ENCODE measurements around the gene ROR1.

- no peak for TF ChIP-seq SMC3 (IDR thresholded peaks at IDR 0.05; ENCODE audit: low read depth, low read length)
- TF ChIP-seq, protein P1, sequence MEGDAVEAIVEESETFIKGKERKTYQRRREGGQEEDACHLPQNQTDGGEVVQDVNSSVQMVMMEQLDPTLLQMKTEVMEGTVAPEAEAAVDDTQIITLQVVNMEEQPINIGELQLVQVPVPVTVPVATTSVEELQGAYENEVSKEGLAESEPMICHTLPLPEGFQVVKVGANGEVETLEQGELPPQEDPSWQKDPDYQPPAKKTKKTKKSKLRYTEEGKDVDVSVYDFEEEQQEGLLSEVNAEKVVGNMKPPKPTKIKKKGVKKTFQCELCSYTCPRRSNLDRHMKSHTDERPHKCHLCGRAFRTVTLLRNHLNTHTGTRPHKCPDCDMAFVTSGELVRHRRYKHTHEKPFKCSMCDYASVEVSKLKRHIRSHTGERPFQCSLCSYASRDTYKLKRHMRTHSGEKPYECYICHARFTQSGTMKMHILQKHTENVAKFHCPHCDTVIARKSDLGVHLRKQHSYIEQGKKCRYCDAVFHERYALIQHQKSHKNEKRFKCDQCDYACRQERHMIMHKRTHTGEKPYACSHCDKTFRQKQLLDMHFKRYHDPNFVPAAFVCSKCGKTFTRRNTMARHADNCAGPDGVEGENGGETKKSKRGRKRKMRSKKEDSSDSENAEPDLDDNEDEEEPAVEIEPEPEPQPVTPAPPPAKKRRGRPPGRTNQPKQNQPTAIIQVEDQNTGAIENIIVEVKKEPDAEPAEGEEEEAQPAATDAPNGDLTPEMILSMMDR (conservative IDR thresholded peaks at IDR 0.05; ENCODE audit: low read depth, low read length): no peak
- TF ChIP-seq MAZ (IDR thresholded peaks at IDR 0.05; ENCODE audit: borderline replicate concordance, low read depth, low read length): no peak
- no peak for TF ChIP-seq POLR2A (IDR thresholded peaks at IDR 0.05; ENCODE audit: low read depth, low read length)
- TF ChIP-seq MXI1 (IDR thresholded peaks at IDR 0.05; ENCODE audit: borderline replicate concordance, low read depth, low read length): no peak
- TF ChIP-seq RAD21 (IDR thresholded peaks at IDR 0.05; ENCODE audit: low read length): no peak
- no peak for TF ChIP-seq CEBPB (IDR thresholded peaks at IDR 0.05; ENCODE audit: low read depth, low read length)
Measured at GRCh38 chr1:63893976-63894375, 120.2 kb downstream of the ROR1 start.
